HepG2 (cell line): ENCODE measurements around the gene SSC5D. TPM values are rescaled to one million over a fixed set of nuclear protein-coding genes. Genes with fewer than 3 reads are reported as not detected.
A peak's percentile ranks its signal among the peaks of the same experiment; 100 is the strongest.

Experiments used
- ATF1 ChIP-seq: IDR thresholded peaks from 2 replicates; pipeline ENCODE4 v1.6.1; 2016; ENCODE audit warnings: mild to moderate bottlenecking, control low read depth
- GATAD2A ChIP-seq: IDR thresholded peaks from 2 replicates; pipeline ENCODE4 v1.6.1; 2016
- GFI1 ChIP-seq: sonication (generic); formaldehyde crosslinking; IDR thresholded peaks from 2 replicates; pipeline ENCODE4 v1.5.0; 2020; ENCODE audit warnings: missing genetic modification reagents, mild to moderate bottlenecking, borderline replicate concordance
- HNRNPUL1 ChIP-seq: fragments of 200-400 bp; formaldehyde crosslinking; IDR thresholded peaks from 2 replicates; pipeline ENCODE4 v1.6.1; 2017; ENCODE audit warnings: low read depth, mild to moderate bottlenecking, low read length, moderate library complexity
- KDM5A ChIP-seq: fragments of 200-600 bp; sonication (generic); IDR thresholded peaks from 2 replicates; pipeline ENCODE4 v1.7.0; 2018; ENCODE audit warnings: antibody characterized with exemption, mild to moderate bottlenecking, low read length, borderline replicate concordance
- KMT2B ChIP-seq: IDR thresholded peaks from 2 replicates; pipeline ENCODE4 v1.6.1; 2016; ENCODE audit warnings: missing genetic modification reagents, missing compliant biosample characterization
- MTERF4 ChIP-seq: sonication (generic); formaldehyde crosslinking; IDR thresholded peaks from 2 replicates; pipeline ENCODE4 v1.8.0; 2023; ENCODE audit warnings: mild to moderate bottlenecking, missing genetic modification reagents
- NFE2 ChIP-seq: sonication (generic); formaldehyde crosslinking; IDR thresholded peaks from 2 replicates; pipeline ENCODE4 v1.4.0; 2020; ENCODE audit warnings: missing genetic modification reagents
- NFYC ChIP-seq: IDR thresholded peaks from 2 replicates; pipeline ENCODE4 v1.6.1; 2016; ENCODE audit warnings: missing genetic modification reagents, missing compliant biosample characterization
- PTBP1 ChIP-seq: fragments of 200-400 bp; formaldehyde crosslinking; IDR thresholded peaks from 2 replicates; pipeline ENCODE4 v1.6.1; 2018; ENCODE audit warnings: low read length, low read depth; ENCODE audit not compliant: poor library complexity, severe bottlenecking
- STAT5B ChIP-seq: sonication (generic); formaldehyde crosslinking; IDR thresholded peaks from 2 replicates; pipeline ENCODE4 v1.4.0; 2020; ENCODE audit warnings: missing genetic modification reagents
- TAF1 ChIP-seq: sonication (generic); formaldehyde crosslinking; IDR thresholded peaks from 2 replicates; pipeline ENCODE4 v1.4.0; 2020; ENCODE audit warnings: missing genetic modification reagents
- ZBTB8A ChIP-seq: sonication (generic); formaldehyde crosslinking; IDR thresholded peaks from 2 replicates; pipeline ENCODE4 v1.4.0; 2020; ENCODE audit warnings: mild to moderate bottlenecking, low read depth, missing genetic modification reagents, borderline replicate concordance
- ZIK1 ChIP-seq: sonication (generic); formaldehyde crosslinking; IDR thresholded peaks from 2 replicates; pipeline ENCODE4 v1.5.0; 2020; ENCODE audit warnings: mild to moderate bottlenecking, low read depth, missing genetic modification reagents, borderline replicate concordance
- ZMYM3 ChIP-seq: sonication (generic); formaldehyde crosslinking; IDR thresholded peaks from 2 replicates; pipeline ENCODE4 v1.5.1; 2020; ENCODE audit warnings: mild to moderate bottlenecking, missing genetic modification reagents
- ZNF101 ChIP-seq: sonication (generic); formaldehyde crosslinking; IDR thresholded peaks from 2 replicates; pipeline ENCODE4 v1.4.0; 2020; ENCODE audit warnings: mild to moderate bottlenecking, low read depth, missing genetic modification reagents, borderline replicate concordance
- ZNF331 ChIP-seq: sonication (generic); formaldehyde crosslinking; IDR thresholded peaks from 2 replicates; pipeline ENCODE4 v1.4.0; 2020; ENCODE audit warnings: missing genetic modification reagents
- ZNF367 ChIP-seq: sonication (generic); formaldehyde crosslinking; IDR thresholded peaks from 2 replicates; pipeline ENCODE4 v1.4.0; 2020; ENCODE audit warnings: missing genetic modification reagents, borderline replicate concordance
- ZNF501 ChIP-seq: sonication (generic); formaldehyde crosslinking; IDR thresholded peaks from 2 replicates; pipeline ENCODE4 v1.5.1; 2020; ENCODE audit warnings: mild to moderate bottlenecking, moderate library complexity, missing genetic modification reagents
- ZNF780A ChIP-seq: sonication (generic); formaldehyde crosslinking; IDR thresholded peaks from 2 replicates; pipeline ENCODE4 v1.8.0; 2022; ENCODE audit warnings: mild to moderate bottlenecking, missing genetic modification reagents, moderate library complexity
- ZSCAN21 ChIP-seq: sonication (generic); formaldehyde crosslinking; IDR thresholded peaks from 2 replicates; pipeline ENCODE4 v1.8.0; 2022; ENCODE audit warnings: mild to moderate bottlenecking, missing genetic modification reagents, moderate library complexity, borderline replicate concordance
- polyA plus RNA-seq, 8 experiments: library from polyadenylated mRNA; depleted of rRNA in 3 of 8; stranded (reverse) in 7 of 8; unstranded in 1 of 8; fragments of >200 nt; fragmentation: Illumina TruSeq in 4 of 8; extraction: Trizol in 4 of 8; gene quantifications; 2 replicates each; pipeline versions ENCODE4 v1.2.1 to v1.2.3, GENCODE V29; 2011 to 2016; ENCODE audit warnings: low read depth in 4 of 8, missing spikeins in 1 of 8, mixed read lengths in 1 of 8; ENCODE audit not compliant: insufficient read depth in 1 of 8
- total RNA-seq, 5 experiments: library from RNA; depleted of rRNA; stranded (reverse); fragments of >200 nt; fragmentation: Illumina TruSeq; extraction: Trizol; gene quantifications; 2 replicates each; pipeline ENCODE4 v1.2.3, GENCODE V29; 2016; ENCODE audit warnings: low read depth in 1 of 5
- TF ChIP-seq, protein P1 (sequence below): sonication (generic); formaldehyde crosslinking; IDR thresholded peaks from 2 replicates; pipeline ENCODE4 v1.5.0; 2020; ENCODE audit warnings: mild to moderate bottlenecking, missing genetic modification reagents
- TF ChIP-seq, protein P2 (sequence below): sonication (generic); formaldehyde crosslinking; IDR thresholded peaks from 2 replicates; pipeline ENCODE4 v1.4.0; 2020; ENCODE audit warnings: missing genetic modification reagents
- TF ChIP-seq, protein P3 (sequence below): sonication (generic); formaldehyde crosslinking; IDR thresholded peaks from 2 replicates; pipeline ENCODE4 v1.9.0; 2021; ENCODE audit warnings: missing genetic modification reagents, borderline replicate concordance

Gene SSC5D
- total and polyA plus RNA-seq, 2 of the 13 experiments (the other 11 are each of a cell fraction or from before 2014, with no cell fraction given) = not detected

GRCh38 chr19:55546822-55547614 is 58.8 kb downstream of the SSC5D start (continued):
- TF ChIP-seq, protein P1, sequence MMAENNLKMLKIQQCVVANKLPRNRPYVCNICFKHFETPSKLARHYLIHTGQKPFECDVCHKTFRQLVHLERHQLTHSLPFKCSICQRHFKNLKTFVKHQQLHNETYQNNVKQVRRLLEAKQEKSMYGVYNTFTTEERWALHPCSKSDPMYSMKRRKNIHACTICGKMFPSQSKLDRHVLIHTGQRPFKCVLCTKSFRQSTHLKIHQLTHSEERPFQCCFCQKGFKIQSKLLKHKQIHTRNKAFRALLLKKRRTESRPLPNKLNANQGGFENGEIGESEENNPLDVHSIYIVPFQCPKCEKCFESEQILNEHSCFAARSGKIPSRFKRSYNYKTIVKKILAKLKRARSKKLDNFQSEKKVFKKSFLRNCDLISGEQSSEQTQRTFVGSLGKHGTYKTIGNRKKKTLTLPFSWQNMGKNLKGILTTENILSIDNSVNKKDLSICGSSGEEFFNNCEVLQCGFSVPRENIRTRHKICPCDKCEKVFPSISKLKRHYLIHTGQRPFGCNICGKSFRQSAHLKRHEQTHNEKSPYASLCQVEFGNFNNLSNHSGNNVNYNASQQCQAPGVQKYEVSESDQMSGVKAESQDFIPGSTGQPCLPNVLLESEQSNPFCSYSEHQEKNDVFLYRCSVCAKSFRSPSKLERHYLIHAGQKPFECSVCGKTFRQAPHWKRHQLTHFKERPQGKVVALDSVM (CRISPR knock-in tag) = 0 out of 2 replicates have a peak, but pooled peaks have one; percentile 24
- TF ChIP-seq ZSCAN21 (CRISPR knock-in tag) = no peak
- no peak for TF ChIP-seq ATF1
- TF ChIP-seq GFI1 (CRISPR knock-in tag) = no peak
- TF ChIP-seq, protein P2, sequence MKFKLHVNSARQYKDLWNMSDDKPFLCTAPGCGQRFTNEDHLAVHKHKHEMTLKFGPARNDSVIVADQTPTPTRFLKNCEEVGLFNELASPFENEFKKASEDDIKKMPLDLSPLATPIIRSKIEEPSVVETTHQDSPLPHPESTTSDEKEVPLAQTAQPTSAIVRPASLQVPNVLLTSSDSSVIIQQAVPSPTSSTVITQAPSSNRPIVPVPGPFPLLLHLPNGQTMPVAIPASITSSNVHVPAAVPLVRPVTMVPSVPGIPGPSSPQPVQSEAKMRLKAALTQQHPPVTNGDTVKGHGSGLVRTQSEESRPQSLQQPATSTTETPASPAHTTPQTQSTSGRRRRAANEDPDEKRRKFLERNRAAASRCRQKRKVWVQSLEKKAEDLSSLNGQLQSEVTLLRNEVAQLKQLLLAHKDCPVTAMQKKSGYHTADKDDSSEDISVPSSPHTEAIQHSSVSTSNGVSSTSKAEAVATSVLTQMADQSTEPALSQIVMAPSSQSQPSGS (CRISPR knock-in tag) = no peak
- TF ChIP-seq GATAD2A = peak; percentile 33; the same call in 1 of the 2 replicates
- no peak for TF ChIP-seq NFE2 (CRISPR knock-in tag)
- TF ChIP-seq, protein P3, sequence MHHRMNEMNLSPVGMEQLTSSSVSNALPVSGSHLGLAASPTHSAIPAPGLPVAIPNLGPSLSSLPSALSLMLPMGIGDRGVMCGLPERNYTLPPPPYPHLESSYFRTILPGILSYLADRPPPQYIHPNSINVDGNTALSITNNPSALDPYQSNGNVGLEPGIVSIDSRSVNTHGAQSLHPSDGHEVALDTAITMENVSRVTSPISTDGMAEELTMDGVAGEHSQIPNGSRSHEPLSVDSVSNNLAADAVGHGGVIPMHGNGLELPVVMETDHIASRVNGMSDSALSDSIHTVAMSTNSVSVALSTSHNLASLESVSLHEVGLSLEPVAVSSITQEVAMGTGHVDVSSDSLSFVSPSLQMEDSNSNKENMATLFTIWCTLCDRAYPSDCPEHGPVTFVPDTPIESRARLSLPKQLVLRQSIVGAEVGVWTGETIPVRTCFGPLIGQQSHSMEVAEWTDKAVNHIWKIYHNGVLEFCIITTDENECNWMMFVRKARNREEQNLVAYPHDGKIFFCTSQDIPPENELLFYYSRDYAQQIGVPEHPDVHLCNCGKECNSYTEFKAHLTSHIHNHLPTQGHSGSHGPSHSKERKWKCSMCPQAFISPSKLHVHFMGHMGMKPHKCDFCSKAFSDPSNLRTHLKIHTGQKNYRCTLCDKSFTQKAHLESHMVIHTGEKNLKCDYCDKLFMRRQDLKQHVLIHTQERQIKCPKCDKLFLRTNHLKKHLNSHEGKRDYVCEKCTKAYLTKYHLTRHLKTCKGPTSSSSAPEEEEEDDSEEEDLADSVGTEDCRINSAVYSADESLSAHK (CRISPR knock-in tag) = no peak
- TF ChIP-seq ZNF331 = peak; percentile 23; the same call in 1 of the 2 replicates
- TF ChIP-seq HNRNPUL1 = no peak
- TF ChIP-seq ZNF101 = no peak
- no peak for TF ChIP-seq KDM5A
- no peak for TF ChIP-seq NFYC
- no peak for TF ChIP-seq TAF1
- TF ChIP-seq ZBTB8A = no peak
- TF ChIP-seq ZIK1 (CRISPR knock-in tag) = no peak
- TF ChIP-seq STAT5B = no peak
- no peak for TF ChIP-seq ZNF501 (CRISPR knock-in tag)
- no peak for TF ChIP-seq PTBP1
- TF ChIP-seq ZNF780A (CRISPR knock-in tag) = no peak
- TF ChIP-seq KMT2B (CRISPR knock-in tag) = no peak
- TF ChIP-seq ZNF367 (CRISPR knock-in tag) = no peak
- TF ChIP-seq MTERF4 = 0 out of 2 replicates have a peak, but pooled peaks have one; percentile 46
- TF ChIP-seq ZMYM3 (CRISPR knock-in tag) = peak; percentile 72
